ENCODE data around the gene PTGES3L. TPM values are rescaled to one million over a fixed set of nuclear protein-coding genes. Genes with fewer than 3 reads are reported as not detected.

PTGES3L gene
- total RNA-seq (ENCODE audit: insufficient read depth, low replicate concordance): 10.4 TPM

DNA sequence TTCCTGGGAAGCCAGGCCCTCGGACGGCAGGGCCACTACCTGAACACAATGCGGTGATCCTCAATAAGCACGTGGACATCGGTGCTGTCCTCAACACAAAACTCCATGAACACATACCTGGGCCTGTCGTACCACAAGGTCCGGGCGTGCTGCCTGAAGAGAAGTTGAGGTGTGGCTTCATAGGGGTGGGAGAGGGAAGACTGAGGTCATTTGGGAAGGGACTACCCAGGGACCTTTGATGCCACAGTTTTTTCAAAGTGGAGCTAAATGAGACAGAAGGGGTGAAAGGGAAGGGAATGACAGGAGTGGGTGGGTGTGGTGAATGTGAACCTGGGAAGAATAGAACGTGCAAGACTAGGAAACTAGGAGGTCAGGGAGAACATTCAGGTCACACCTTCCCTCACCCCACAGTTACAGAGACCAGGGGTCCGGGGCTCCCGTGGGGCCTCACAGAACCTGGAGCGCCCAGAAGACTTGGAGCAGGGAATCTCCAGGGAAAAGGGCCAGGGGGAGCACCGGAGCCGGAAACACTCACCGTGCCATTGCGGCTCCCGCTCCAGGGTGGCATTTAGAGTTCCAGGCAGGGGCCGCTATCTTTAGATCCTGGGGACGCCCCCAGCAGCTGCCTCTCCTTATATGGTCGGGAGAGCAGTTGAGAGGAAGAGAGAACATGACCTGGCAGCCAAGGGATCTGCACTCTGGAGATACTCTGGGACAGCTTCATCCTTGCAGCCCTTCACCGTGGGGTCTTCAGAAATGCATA lies at the start of gene PTGES3L:
Gene PTGES3L, minus strand, starts transcription at position 570 of the 763 bp plus-strand sequence. Its CDS starts 27 bp downstream, at position 543.
- DNase-seq (ENCODE audit: low spot score): peak; percentile 62

DNA sequence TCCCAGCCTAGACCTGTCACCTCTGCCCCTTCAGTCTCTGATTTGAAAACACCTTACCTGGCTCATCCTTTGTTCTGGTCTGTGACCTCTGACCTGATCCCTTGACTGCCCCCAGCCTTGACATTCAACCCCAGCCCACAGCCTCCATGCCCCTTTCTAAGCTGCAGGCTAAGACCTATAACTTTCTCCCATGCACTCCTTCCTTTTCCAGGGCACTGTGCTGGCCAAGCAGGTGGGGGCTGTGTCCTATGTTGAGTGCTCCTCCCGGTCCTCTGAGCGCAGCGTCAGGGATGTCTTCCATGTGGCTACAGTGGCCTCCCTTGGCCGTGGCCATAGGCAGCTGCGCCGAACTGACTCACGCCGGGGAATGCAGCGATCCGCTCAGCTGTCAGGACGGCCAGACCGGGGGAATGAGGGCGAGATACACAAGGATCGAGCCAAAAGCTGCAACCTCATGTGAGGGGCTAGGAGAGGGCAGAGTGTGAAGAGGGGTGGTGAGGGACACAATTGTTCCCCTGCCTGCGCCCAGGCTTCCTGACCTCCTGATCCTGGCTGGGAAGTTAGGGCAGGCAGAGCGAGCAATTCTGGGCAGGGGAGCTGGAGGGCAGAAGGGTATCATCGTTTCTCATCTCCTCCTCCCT lies 48.5 kb upstream of the PTGES3L start:
- no peak for DNase-seq (ENCODE audit: low spot score)

- no peak for DNase-seq (ENCODE audit: low spot score)
These were observed 47.5 kb upstream of the PTGES3L start for GRCh38 chr17:43027091-43028032.

DNA sequence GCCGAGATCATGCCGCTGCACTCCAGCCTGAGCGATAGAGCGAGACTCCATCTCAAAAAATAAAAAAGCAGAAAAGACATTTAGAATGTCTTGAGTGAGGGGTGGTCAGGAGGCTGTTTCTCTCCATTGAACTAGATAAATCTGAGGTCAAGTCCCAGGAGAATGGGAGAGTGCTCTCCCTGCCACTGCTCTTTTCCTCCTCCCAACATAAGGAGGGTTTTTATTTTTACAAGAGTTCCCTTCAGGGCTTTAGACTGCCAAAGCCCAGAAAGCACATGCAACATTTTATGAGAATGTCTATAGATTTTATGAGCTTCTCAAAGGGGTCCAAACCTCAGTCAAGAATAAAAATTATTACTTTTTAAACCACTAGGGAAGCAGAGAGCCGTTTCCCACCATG lies 46.7 kb upstream of the PTGES3L start:
- peak; percentile 51 for DNase-seq (ENCODE audit: low spot score)

DNA sequence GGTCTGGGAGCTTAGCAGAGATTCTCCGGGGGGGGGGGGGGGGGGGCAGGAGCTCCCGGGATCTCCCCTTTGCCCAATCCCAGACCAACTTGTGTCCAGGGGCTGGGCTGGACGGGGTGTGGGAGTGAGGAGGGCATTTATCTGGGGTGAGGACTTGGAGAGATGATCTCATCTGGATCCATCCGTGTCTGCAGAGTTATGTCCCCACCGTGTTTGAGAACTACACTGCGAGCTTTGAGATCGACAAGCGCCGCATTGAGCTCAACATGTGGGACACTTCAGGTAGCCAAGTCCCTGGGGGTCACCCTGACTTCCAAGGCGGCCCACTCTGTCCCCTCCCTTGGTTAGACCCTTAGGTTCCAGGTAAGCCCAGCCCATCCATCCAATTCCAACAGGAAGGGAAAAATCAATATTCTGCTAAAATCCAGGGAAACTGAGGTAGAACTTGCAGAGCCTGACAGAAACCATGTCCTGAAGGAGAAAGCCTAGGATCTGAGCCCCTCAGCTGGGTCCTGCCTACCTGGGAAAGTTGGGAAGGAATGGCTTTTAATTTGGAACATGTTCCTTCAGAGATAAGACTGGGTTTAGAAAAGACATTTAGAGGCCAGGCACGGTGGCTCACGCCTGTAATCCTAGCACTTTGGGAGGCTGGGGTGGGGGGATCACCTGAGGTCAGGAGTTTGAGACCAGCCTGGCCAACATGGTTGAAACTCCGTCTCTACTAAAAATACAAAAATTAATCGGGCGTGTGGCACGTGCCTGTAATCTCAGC lies 46.1 kb upstream of the PTGES3L start:
- no peak for DNase-seq (ENCODE audit: low spot score)

DNA sequence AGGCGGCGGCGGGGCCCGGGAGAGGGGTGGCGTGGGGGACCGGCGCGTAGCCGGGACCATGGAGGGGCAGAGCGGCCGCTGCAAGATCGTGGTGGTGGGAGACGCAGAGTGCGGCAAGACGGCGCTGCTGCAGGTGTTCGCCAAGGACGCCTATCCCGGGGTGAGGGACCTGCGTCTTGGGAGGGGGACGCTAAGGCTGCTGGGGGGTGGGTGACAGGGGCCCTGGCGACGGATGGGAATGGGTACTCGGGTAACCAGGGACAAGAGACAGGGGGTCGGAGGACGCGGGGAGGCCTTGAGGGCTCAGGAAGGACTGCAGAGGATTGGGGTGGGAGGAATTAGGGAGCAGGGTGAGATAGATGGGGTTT lies 45.4 kb upstream of the PTGES3L start:
- DNase-seq (ENCODE audit: low spot score): no peak

DNA sequence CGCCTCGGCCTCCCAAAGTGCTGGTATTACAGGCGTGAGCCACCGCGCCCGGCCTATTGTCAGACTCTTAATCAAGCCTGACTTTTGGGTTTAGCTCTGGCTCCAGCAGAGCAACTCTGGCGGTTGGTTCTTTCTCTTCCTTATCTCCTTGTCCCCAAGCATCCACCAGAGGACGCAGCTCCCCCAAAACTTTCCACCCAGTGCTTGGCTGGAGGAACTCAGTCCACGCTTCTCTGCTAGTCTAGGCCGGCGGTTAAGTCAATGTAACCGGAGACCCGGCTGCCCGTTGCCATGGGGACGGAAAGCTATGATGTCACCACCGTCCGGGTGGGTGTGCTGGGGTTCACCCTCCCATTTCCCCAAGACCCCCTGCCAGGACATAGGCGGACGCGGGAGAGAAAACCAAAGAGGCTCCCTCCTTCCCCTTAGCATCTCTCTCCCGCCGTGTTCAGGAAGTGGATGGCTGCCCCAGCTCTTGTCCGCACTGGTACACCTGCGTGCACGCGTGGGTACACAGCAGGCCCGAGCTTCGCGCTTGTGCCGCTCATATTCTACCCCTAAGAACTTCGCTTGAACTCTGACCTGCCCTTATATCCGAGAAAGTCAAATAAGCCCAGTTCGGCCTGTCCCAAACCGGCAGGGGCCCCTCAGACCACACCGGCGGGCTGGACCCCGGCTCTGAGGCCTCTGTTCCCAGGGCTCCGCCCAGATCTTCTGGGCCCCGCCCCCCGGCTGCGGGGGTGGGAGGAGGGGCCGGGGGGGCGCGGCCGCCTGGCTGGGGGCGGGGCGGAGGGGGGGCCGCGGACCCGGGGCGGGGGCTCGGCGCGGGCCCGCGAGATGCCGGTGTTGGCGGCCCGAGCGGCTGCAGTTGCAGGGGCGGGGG lies 44.8 kb upstream of the PTGES3L start, which contains the start of gene RND2:
Gene RND2, plus strand, starts transcription at position 825 of the 883 bp plus-strand sequence. CDS start 117 bp downstream, outside the sequence.
- peak; percentile 97 for DNase-seq (ENCODE audit: low spot score)

GRCh38 chr17:43021741-43022512 lies 42.0 kb upstream of the PTGES3L start, which contains the start of gene VAT1:
VAT1 (minus strand) TSS chr17:43022385; CDS start chr17:43022322, 63 bp downstream.
- DNase-seq (ENCODE audit: low spot score): peak; percentile 87

- DNase-seq (ENCODE audit: low spot score): peak; percentile 68
These were observed 41.2 kb upstream of the PTGES3L start for GRCh38 chr17:43020789-43021740.

DNA sequence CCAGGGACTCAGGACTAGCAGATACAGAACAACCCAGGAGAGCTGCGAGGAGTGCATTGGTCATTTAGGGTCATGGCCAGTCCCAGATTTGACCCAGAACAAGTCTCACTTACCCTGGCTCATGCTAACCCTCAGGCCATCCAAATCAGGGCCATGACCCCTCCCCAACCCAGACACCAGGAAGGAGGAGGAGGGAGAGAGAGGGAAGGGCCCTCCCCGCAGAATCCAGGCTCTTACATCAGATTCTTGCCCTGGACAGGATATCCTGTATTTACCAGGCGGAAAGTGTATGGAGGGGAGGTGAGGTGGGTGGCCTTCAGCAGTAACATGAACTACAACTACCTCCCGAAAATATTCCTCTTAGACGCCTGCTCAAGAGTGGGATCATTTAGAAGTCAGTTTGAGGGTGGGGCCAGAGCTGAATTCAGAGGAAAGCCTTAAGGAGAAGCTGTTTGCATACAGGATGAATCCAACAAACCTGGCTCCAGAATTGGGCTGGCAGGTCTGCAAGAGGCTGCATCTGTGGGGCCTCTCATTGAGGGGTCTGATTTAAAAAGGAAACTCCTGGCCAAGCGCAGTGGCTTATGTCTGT lies 40.2 kb upstream of the PTGES3L start:
- DNase-seq (ENCODE audit: low spot score): peak; percentile 61

GRCh38 chr17:43019418-43019817 lies 39.5 kb upstream of the PTGES3L start:
- DNase-seq (ENCODE audit: low spot score): peak; percentile 69

DNA sequence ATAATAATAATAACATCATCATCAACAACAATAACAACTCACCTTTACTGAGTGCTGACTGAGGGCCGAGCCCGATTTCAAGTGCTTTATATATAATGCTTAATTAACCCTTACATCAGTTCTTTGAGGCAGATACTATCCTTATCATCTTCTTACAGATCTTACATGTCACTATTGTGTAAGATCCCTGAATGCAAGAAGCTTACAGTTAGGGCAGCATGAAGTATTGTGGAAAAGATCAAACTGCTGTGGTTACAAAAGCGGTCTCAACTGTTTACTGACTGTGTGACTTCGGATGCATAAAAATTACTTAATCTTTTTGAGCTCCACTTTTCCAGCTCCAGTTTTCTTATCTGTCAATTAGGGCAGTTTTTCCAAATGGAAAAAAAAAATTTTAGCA lies 39.1 kb upstream of the PTGES3L start:
- no peak for DNase-seq (ENCODE audit: low spot score)

DNA sequence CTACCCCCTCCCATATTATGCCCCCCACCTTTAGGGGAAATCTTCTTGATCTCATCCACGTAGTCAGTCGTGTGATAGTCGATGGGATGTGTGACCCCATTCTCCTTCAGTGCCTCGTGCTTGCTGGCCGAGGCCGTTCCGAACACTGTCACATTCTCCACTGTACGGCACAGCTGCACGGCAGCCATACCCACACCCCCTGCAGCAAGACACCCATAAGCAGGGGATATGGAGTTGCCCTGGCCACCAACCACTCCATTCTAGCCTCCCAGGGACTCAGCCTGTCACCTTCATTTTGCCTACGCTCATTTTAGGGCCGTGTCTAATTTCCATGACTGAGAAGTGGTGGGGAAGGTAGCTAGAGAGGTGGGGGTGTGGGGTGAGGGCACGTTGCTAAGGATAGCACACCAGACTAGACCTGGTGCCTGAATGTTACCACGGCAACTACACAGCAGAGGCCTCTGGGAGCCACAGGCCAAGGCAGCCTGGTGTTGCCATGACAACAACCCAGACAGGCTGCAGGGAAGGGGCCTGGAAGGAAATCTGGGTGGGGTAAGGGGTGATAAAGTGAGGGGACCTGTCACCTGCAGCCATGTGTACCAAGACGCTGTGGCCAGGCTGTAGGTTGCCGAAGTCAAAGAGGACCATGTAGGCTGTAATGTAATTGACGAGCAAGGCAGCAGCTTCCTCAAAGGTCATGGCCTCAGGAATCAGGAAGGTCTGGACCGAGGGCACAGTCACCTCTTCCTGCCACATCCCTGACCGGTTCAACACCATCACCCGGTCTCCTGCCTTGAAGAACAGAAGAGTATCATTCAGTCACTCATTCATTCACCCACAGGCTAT lies 38.4 kb upstream of the PTGES3L start:
- DNase-seq (ENCODE audit: low spot score): no peak

DNA sequence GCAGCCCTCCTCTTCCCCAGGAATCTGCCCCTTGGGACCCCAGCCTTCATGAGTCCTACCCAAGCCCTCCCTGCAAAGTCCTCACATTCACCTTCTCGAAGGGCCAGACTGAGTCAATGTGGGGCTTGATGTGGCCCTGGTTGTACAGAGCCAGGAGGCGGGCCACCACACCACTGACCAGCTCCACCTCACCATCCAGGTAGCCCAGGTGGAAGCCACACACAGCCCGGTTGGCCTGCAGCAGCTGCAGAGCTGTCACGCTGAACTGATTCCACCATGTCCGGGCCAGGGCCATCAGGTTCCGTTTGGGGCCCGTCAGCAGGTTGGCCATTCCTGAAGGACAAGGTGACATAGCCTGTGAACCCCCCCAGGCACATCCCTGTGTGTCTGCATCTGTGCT lies 36.3 kb upstream of the PTGES3L start:
- no peak for DNase-seq (ENCODE audit: low spot score)

DNA sequence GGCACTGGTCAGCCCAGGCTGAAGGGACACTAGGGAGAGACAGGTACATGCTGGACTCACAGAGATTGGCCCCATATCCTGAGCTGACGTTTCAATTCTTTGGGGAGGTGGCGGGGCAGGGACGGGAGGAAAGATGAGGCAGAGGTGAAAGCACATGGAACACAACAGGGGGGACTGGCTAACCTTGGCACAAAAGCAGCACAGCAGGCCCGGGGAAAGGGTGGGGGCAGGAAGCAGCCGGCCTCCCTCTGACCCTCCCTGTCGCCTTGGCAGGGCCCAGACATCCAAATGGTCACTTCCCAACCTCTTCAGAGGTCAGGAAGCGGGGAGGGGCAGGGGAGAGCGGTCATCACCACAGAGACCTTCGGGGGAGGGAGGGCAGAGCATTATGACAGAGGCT lies 35.7 kb upstream of the PTGES3L start:
- DNase-seq (ENCODE audit: low spot score): no peak

- no peak for DNase-seq (ENCODE audit: low spot score)
These were observed 35.0 kb upstream of the PTGES3L start for GRCh38 chr17:43014649-43015542.

All from umbilical cord (tissue), 2 donors.